Stimulated activated CD4-positive, alpha-beta T cell treated with anti-CD3 and anti-CD28 coated beads, Interleukin-1b, Interleukin-23, amount 100 ng/mL, for 1 hour (primary cell): ENCODE measurements around the gene BNC2.

Source experiments
- DNase-seq, 2 donors: peaks; one replicate each; pipeline ENCODE4 v3.0.0-alpha.2; 2020; ENCODE audit warnings: low read depth in 2 of 2

Gene BNC2

DNA sequence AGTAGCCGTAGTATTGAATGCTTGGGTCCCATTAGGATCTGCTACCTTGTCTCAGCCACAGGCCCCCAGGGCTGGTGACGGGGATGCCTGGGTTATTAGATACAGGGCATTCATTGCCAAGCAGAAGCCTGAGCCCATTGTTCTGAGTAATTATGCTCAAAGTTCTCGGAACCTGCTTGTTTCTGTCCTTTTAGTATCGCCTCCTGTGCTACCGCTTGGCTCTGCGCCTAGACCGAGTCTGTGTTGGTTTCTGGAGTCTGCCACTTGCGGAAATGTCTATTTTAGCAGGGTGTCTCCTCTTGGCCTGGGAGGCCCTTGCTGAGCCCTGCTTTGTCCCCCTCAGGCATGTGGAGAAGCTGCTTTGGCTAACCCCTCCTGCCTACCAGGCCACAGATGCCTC is 506.1 kb downstream of the BNC2 start:
- no peak for DNase-seq

DNA sequence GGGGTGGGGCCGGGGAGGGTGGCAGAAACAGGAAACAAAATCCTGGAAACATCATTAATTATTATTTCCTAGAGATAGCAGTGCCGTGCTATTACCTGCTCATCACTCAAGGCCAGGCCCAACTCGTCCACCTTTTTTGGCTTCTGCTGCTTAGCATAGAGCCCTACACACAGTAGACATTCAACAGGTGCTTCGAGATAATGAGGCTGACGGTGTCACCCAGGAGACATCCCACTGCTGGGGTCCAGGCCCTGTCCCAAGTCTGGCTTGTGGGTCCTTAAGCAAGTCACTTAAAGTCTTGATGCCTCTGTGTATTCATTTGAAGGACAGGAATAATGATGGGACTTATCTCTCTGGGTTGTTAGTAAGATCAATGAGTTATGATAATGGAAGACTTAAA is 506.6 kb downstream of the BNC2 start:
- DNase-seq, result no peak

DNA sequence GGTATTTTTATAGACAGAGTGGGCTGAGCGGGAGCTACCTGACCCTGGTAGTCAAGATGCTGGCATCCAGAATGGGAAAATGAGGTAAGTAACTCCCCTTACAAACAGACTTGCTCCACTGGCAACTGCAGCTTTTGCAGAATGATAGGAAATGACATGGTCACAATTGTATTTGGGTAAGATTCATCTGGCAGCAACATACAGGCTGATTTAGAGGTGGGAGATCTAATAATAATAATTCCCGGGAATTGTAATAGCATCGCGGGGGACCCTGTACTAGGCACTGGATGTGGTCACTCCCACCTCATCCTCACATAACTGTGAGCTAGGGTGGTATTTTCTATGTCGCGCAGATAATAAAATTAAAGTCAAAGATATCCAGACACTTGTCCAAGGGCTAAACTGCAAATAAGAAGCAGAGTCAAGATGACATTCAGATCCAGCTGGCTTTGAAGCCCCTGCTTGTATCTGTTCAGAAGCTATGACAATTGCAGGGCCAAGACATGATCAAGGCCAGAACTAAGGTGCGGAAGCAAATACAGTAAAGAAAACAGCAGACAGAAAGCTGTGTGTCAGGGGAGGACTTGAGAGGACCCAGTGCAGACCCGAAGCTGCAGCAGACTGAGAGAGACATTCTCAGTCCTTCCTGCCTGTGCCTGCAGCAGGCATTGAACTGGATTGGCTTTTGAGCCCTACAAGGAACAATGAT is 507.2 kb downstream of the BNC2 start:
- no peak for DNase-seq

DNA sequence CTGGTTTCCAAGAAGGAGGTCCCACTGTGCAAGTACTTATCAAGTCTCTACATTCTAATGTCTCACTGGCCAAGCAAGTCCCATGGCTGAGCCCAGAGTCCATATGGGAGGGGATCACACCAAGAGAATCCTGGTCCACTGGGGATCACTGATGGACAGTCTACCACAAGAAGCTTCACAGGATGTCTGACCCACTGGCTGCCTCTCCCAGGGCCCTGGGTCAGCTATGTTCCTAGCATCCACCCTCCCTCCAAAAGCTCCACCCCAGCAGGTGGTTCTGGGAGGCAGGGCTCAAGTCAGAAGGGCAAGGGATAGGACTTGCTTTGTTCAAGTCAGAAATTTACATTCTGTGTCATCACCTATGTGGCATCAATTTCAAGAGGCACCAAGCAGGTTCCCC is 508.5 kb downstream of the BNC2 start:
- DNase-seq, result no peak

DNA sequence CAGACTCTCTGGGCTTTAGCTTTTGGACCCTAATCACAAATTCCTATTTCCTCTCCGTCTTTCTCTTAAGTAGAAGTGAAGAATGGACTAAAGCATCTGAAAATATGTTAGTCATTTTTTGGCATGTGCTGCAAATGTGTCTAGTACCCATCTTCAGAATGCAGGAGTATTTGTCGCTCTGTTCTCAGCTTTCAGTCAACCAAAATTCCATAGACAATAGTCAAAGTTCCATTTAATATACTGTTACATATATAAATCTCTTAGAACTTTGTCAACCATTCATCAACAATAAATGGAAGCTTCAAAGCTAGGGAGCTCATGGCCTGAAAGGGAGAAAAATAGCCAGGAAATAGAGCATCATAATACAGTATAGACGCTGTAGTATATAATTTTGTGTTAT is 509.4 kb downstream of the BNC2 start:
- no peak for DNase-seq

DNA sequence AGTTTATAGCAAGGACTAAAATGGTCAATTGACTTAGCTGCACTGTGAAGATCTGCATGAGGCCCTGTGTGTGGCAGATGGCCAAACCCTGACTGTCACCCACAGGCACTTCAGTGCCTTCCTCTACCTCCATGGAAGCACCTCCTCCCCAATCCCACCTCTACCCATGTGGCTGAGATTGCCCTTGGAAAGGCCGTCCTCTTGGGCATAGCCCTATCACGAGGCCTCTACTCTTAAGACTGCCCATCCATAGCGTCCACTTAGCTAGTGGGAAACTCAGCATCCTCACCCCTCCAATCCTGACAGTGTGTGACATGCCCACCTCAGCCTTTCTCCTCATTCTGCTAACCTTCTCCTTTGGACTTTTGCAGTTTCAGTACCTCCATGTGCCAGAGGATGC is 510.2 kb downstream of the BNC2 start:
- DNase-seq, result no peak
